Airway epithelial cell (primary cell): ENCODE data around the gene SLC22A24. TPM values are rescaled to one million over a fixed set of nuclear protein-coding genes. Genes with fewer than 3 reads are reported as not detected.

Source experiments
- total RNA-seq: library from RNA; depleted of rRNA; stranded (reverse); fragments of >200 nt; gene quantifications from 2 replicates; pipeline ENCODE4 v1.2.3, GENCODE V29; 2015

The SLC22A24 gene, protein sequence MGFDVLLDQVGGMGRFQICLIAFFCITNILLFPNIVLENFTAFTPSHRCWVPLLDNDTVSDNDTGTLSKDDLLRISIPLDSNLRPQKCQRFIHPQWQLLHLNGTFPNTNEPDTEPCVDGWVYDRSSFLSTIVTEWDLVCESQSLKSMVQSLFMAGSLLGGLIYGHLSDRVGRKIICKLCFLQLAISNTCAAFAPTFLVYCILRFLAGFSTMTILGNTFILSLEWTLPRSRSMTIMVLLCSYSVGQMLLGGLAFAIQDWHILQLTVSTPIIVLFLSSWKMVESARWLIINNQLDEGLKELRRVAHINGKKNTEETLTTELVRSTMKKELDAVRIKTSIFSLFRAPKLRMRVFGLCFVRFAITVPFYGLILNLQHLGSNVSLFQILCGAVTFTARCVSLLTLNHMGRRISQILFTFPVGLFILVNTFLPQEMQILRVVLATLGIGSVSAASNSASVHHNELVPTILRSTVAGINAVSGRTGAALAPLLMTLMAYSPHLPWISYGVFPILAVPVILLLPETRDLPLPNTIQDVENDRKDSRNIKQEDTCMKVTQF
- not detected in 2 replicates for total RNA-seq

GRCh38 chr11:63144121-63144520 lies at the start of gene SLC22A24:
SLC22A24 (minus strand) TSS chr11:63144221; CDS start chr11:63143779, 442 bp downstream.

Other genes starting within 250 kb of the SLC22A24 start
- gene CHRM1, start 222.9 kb downstream of the SLC22A24 start, total RNA-seq: not detected in 2 replicates
- not detected in 2 replicates for gene SLC22A6, start 159.3 kb downstream of the SLC22A24 start, total RNA-seq
- gene SLC22A8, start 128.4 kb downstream of the SLC22A24 start, total RNA-seq: not detected in 2 replicates
- not detected in 2 replicates for gene SLC22A25, start 99.4 kb upstream of the SLC22A24 start, total RNA-seq
- gene SLC22A9, start 225.6 kb upstream of the SLC22A24 start, total RNA-seq: not detected in 2 replicates